Fibroblast of villous mesenchyme (primary cell): ENCODE measurements around the gene OR52I1. TPM values are rescaled to one million over a fixed set of nuclear protein-coding genes. Genes with fewer than 3 reads are reported as not detected.

ENCODE experiments used
- DNase-seq: peaks from one replicate; pipeline ENCODE4 v3.0.0-alpha.2; 2010; ENCODE audit warnings: low read depth
- H3K4me3 ChIP-seq: 2 replicates; pipeline ENCODE4 v1.5.1; 2011; ENCODE audit warnings: low read depth, mild to moderate bottlenecking, low read length
- CTCF ChIP-seq: IDR thresholded peaks from 2 replicates; pipeline ENCODE4 v1.5.1; 2012; ENCODE audit warnings: low read depth, mild to moderate bottlenecking, low read length; ENCODE audit not compliant: insufficient read depth
- total RNA-seq: library from RNA; depleted of rRNA; stranded (reverse); fragments of >200 nt; gene quantifications from 2 replicates; pipeline ENCODE4 v1.2.3, GENCODE V29; 2012

OR52I1 gene
- total RNA-seq, 1 donor = under 0.01 TPM

DNA sequence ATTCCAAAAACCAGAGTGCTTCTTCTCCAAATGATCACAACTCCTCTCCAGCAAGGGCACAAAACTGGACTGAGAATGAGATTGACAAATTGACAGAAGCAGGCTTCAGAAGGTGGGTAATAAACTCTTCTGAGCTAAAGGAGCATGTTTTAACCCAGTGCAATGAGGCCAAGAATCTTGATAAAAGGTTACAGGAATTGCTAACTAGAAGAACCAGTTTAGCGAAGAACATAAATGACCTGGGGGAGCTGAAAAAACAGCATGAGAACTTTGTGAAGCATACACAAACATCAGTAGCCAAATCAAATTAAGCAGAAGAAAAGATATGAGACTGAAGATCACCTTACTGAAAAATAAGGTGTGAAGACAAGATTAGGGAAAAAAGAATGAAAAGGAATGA, 33.4 kb upstream of the OR52I1 start:
- no peak for TF ChIP-seq CTCF
- DNase-seq = no peak
- no peak overlapping the region for H3K4me3 ChIP-seq

DNA sequence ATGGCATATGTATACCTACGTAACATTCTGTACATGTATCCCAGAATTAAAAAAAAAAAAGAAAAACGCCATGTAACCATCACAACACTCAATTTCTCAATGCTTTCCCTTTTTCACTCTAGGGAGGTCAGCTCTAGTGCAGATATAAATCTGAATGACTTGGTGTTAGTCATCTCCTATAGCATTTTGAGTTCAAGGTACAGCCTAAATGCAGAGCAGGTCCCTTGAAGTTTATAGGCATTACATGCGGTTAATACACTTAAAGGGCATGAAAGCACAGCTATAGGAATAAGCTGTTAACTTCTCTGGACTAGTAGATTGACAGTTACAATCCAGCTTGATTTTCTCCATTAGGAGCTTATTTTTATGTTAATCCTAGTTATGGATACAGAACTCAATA, 28.5 kb upstream of the OR52I1 start:
- TF ChIP-seq CTCF = no peak
- no peak for DNase-seq
- H3K4me3 ChIP-seq = no peak overlapping the region

DNA sequence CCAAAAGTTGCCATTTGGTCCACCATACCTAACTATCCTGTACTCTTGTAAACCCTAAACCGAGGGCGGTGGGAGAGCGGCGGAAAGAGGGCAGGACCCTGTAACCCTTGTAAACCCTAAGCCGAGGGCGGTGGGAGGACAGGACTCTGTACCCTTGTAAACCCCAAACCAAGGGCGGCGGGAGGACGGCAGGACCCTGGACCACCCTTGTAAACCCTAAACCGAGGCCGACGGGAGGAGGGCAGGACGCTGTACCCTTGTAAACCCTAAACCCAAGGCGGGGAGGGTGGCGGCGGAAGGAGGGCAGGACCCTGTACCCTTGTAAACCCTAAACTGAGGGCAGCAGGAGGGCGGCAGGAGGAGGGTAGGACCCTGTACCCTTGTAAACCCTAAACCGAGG, 24.8 kb upstream of the OR52I1 start:
- no peak for DNase-seq
- no peak for TF ChIP-seq CTCF
- H3K4me3 ChIP-seq = no peak overlapping the region

DNA sequence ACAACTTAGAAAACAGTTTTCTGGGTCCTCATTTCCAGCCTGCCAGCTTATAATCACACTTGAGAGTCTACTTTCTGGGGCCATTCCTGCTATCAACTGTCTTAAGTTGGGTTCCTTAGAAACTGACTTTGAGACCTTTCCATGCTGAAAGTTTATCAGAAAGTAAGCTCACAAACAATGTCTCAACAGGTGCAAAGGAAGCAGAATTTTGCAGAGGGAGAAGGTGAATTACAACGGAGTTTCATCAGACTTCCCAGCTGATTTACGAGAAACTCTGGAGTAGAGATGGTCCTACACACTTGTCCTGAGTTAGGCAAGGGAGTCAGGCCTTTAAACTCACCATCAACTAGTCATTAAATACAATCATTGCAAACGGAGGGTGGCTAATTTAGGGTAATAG, 17.0 kb upstream of the OR52I1 start:
- TF ChIP-seq CTCF = no peak
- no peak for DNase-seq
- H3K4me3 ChIP-seq = no peak overlapping the region

DNA sequence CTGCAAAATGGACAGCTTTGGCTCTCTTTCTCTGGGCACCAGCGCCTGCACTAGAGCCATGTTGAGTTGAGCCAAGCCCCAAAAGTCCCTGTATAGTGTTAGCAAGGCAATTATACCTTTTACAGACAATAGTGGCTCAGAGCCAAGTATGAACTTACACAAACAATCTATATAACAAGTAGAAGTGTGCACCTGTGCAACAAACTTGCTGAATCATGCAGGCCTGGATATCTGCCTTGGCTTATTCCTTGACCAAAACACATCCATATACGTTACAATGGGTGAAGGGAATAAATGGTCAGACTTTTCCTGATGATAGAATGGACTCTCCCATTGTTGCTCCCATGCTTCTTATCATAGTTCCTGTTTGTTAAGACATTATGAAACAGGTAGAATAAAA, 16.1 kb upstream of the OR52I1 start:
- no peak for TF ChIP-seq CTCF
- no peak overlapping the region for H3K4me3 ChIP-seq
- DNase-seq = no peak

- no peak for DNase-seq
- TF ChIP-seq CTCF = no peak
- no peak overlapping the region for H3K4me3 ChIP-seq
Measured at GRCh38 chr11:4578624-4579023, 15.2 kb upstream of the OR52I1 start.

DNA sequence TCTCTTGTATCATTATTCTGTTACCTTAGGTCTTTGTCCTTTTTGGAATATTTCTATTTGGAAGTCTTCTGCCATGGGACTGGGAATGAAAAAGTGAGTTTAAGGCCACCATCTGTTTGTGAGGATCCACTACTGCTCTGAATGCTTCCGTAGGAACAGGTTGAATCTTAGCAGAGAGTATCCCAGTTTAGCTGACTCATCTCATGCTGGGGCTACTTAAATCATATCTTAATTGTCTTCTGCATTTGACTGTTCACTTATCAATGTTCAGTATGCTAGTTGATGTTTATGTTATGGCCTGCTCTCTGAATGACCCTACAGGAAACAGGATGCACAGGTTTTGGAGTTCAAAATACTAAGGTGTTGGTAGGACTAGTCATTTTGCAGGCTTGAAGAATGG, 13.7 kb upstream of the OR52I1 start:
- TF ChIP-seq CTCF = no peak
- H3K4me3 ChIP-seq = no peak overlapping the region
- DNase-seq = no peak
